ENCODE data around the gene PLCB4.

Gene PLCB4

GRCh38 chr20:9322661-9323060, 253.8 kb downstream of the PLCB4 start:
- Mint-ChIP-seq H3K27ac (no peak overlapping the region), H3K4me1 (no peaks in the 10 kb centered on the region), H3K4me3 (no peak overlapping the region), H3K9me3 (peaks cover 8% of the 10 kb centered on the region), H3K36me3 (no peaks in the 10 kb centered on the region)
- ATAC-seq: no peak
- no peak for DNase-seq (ENCODE audit: low spot score in 2 of 2)

- Mint-ChIP-seq H3K36me3 (no peaks in the 10 kb centered on the region), H3K27ac (no peak overlapping the region), H3K4me3 (no peak overlapping the region), H3K9me3 (peaks cover 8% of the 10 kb centered on the region), H3K4me1 (no peaks in the 10 kb centered on the region)
- ATAC-seq (no peak), DNase-seq (ENCODE audit: low spot score in 2 of 2) (no peak)
Observed at GRCh38 chr20:9323622-9324021, 254.7 kb downstream of the PLCB4 start.

- ATAC-seq: no peak
- no peak for DNase-seq (ENCODE audit: low spot score in 2 of 2)
- H3K4me3 Mint-ChIP-seq: no peak overlapping the region
- H3K27ac Mint-ChIP-seq: no peak overlapping the region
- H3K36me3 Mint-ChIP-seq: no peaks in the 10 kb centered on the region
- H3K4me1 Mint-ChIP-seq: no peaks in the 10 kb centered on the region
- no peaks in the 10 kb centered on the region for H3K9me3 Mint-ChIP-seq
Observed at GRCh38 chr20:9329355-9330101, 260.6 kb downstream of the PLCB4 start.

GRCh38 chr20:9330151-9330550, 261.3 kb downstream of the PLCB4 start:
- DNase-seq (ENCODE audit: low spot score in 2 of 2) (no peak), ATAC-seq (no peak)
- Mint-ChIP-seq H3K9me3 (no peaks in the 10 kb centered on the region), H3K36me3 (no peaks in the 10 kb centered on the region), H3K4me3 (no peak overlapping the region), H3K4me1 (no peaks in the 10 kb centered on the region), H3K27ac (no peak overlapping the region)

GRCh38 chr20:9331707-9332435, 263.0 kb downstream of the PLCB4 start:
- no peak for DNase-seq (ENCODE audit: low spot score in 2 of 2)
- Mint-ChIP-seq H3K36me3 (no peaks in the 10 kb centered on the region), H3K27ac (no peak overlapping the region), H3K4me3 (no peak overlapping the region), H3K4me1 (no peaks in the 10 kb centered on the region), H3K9me3 (no peaks in the 10 kb centered on the region)
- ATAC-seq: no peak

- no peak for ATAC-seq
- no peak overlapping the region for H3K27ac Mint-ChIP-seq
- H3K9me3 Mint-ChIP-seq: no peaks in the 10 kb centered on the region
- no peaks in the 10 kb centered on the region for H3K36me3 Mint-ChIP-seq
- H3K4me1 Mint-ChIP-seq: no peaks in the 10 kb centered on the region
- no peak for DNase-seq (ENCODE audit: low spot score in 2 of 2)
- no peak overlapping the region for H3K4me3 Mint-ChIP-seq
Observed at GRCh38 chr20:9332791-9333479, 264.0 kb downstream of the PLCB4 start.

GRCh38 chr20:9334866-9335265, 266.0 kb downstream of the PLCB4 start:
- Mint-ChIP-seq H3K36me3 (no peaks in the 10 kb centered on the region), H3K9me3 (peaks cover 2% of the 10 kb centered on the region), H3K4me1 (no peaks in the 10 kb centered on the region), H3K27ac (no peak overlapping the region), H3K4me3 (no peak overlapping the region)
- DNase-seq (ENCODE audit: low spot score in 2 of 2): no peak
- ATAC-seq: no peak

GRCh38 chr20:9338101-9338500, 269.2 kb downstream of the PLCB4 start:
- H3K27ac Mint-ChIP-seq: no peak overlapping the region
- no peaks in the 10 kb centered on the region for H3K4me1 Mint-ChIP-seq
- no peaks in the 10 kb centered on the region for H3K36me3 Mint-ChIP-seq
- peaks cover 2% of the 10 kb centered on the region for H3K9me3 Mint-ChIP-seq
- ATAC-seq (no peak), DNase-seq (ENCODE audit: low spot score in 2 of 2) (no peak)
- H3K4me3 Mint-ChIP-seq: no peak overlapping the region

GRCh38 chr20:9339708-9340107, 270.8 kb downstream of the PLCB4 start:
- Mint-ChIP-seq H3K36me3 (no peaks in the 10 kb centered on the region), H3K4me1 (no peaks in the 10 kb centered on the region), H3K9me3 (peaks cover 7% of the 10 kb centered on the region), H3K27ac (no peak overlapping the region), H3K4me3 (no peak overlapping the region)
- DNase-seq (ENCODE audit: low spot score in 2 of 2) (no peak), ATAC-seq (no peak)

GRCh38 chr20:9342651-9343050, 273.8 kb downstream of the PLCB4 start:
- Mint-ChIP-seq H3K27ac (no peak overlapping the region), H3K36me3 (no peaks in the 10 kb centered on the region), H3K9me3 (peaks cover 7% of the 10 kb centered on the region), H3K4me3 (no peak overlapping the region), H3K4me1 (no peaks in the 10 kb centered on the region)
- DNase-seq (ENCODE audit: low spot score in 2 of 2): no peak
- no peak for ATAC-seq

- H3K27ac Mint-ChIP-seq: no peak overlapping the region
- H3K4me3 Mint-ChIP-seq: no peak overlapping the region
- no peaks in the 10 kb centered on the region for H3K36me3 Mint-ChIP-seq
- DNase-seq (ENCODE audit: low spot score in 2 of 2) (no peak), ATAC-seq (no peak)
- peaks cover 5% of the 10 kb centered on the region for H3K9me3 Mint-ChIP-seq
- H3K4me1 Mint-ChIP-seq: no peaks in the 10 kb centered on the region
Observed at GRCh38 chr20:9344083-9344920, 275.4 kb downstream of the PLCB4 start.

- Mint-ChIP-seq H3K4me3 (no peak overlapping the region), H3K4me1 (no peaks in the 10 kb centered on the region), H3K36me3 (no peaks in the 10 kb centered on the region), H3K27ac (no peak overlapping the region), H3K9me3 (peaks cover 5% of the 10 kb centered on the region)
- no peak for ATAC-seq
- DNase-seq (ENCODE audit: low spot score in 2 of 2): no peak
Observed at GRCh38 chr20:9348316-9348715, 279.4 kb downstream of the PLCB4 start.

GRCh38 chr20:9348747-9349146, 279.9 kb downstream of the PLCB4 start:
- Mint-ChIP-seq H3K36me3 (no peaks in the 10 kb centered on the region), H3K4me1 (no peaks in the 10 kb centered on the region), H3K27ac (no peak overlapping the region), H3K9me3 (peaks cover 5% of the 10 kb centered on the region), H3K4me3 (no peak overlapping the region)
- DNase-seq (ENCODE audit: low spot score in 2 of 2): no peak
- ATAC-seq: no peak

- no peaks in the 10 kb centered on the region for H3K4me1 Mint-ChIP-seq
- DNase-seq (ENCODE audit: low spot score in 2 of 2) (no peak), ATAC-seq (no peak)
- peaks cover 1% of the 10 kb centered on the region for H3K9me3 Mint-ChIP-seq
- no peak overlapping the region for H3K27ac Mint-ChIP-seq
- no peak overlapping the region for H3K4me3 Mint-ChIP-seq
- no peaks in the 10 kb centered on the region for H3K36me3 Mint-ChIP-seq
Observed at GRCh38 chr20:9349249-9349648, 280.4 kb downstream of the PLCB4 start.

GRCh38 chr20:9352739-9353138, 283.9 kb downstream of the PLCB4 start:
- no peak for DNase-seq (ENCODE audit: low spot score in 2 of 2)

More at GRCh38 chr20:9352739-9353138, 283.9 kb downstream of the PLCB4 start:
- Mint-ChIP-seq H3K4me3 (no peak overlapping the region), H3K4me1 (no peaks in the 10 kb centered on the region), H3K36me3 (no peaks in the 10 kb centered on the region), H3K27ac (no peak overlapping the region), H3K9me3 (no peaks in the 10 kb centered on the region)
- no peak for ATAC-seq
